NT2/D1 (cell line): ENCODE results near the gene PIK3CB.

Experiments used
- SUZ12 ChIP-seq: IDR thresholded peaks from 2 replicates; pipeline ENCODE4 v1.6.1; 2011; ENCODE audit not compliant: insufficient read length, insufficient read depth; ENCODE audit errors: extremely low read depth
- YY1 ChIP-seq: IDR thresholded peaks from 2 replicates; pipeline ENCODE4 v1.6.1; 2011; ENCODE audit not compliant: insufficient read length, insufficient read depth
- ZNF274 ChIP-seq: IDR thresholded peaks from 2 replicates; pipeline ENCODE4 v1.6.1; 2011; ENCODE audit warnings: mild to moderate bottlenecking, low read depth, low read length

DNA sequence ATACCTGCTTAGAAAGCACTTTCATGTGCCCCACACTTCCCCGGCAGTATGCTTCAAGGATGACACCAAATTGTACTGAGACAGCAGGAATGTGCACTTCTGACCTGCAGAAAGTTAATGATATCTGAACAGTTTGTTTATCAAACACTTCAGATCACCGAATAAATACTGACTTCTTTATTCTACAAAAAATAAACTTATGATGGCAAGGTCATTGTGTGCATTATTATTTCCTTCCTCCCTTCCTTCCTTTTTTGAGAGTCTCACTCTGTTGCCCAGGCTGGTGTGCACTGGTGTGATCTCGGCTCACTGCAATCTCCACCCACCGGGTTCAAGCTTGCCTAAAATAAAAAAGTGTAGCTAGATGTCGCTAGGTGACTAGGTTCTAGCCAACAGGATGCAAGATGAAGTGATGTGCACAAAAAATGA lies 145.8 kb downstream of the PIK3CB start:
- TF ChIP-seq YY1 = no peak
- no peak for TF ChIP-seq ZNF274
- no peak for TF ChIP-seq SUZ12
